Breast epithelium (tissue), 4 donors: ENCODE measurements around the gene CSHL1. TPM values are rescaled to one million over a fixed set of nuclear protein-coding genes. Genes with fewer than 3 reads are reported as not detected.

ENCODE experiments used
- DNase-seq, 2 donors: peaks; one replicate each; pipeline ENCODE4 v3.0.0-alpha.2; 2019; ENCODE audit warnings: low spot score in 2 of 2
- H3K27ac ChIP-seq, 2 donors: fragments of 200-600 bp; sonication (generic) in 1 of 2; one replicate each; pipeline ENCODE4 v1.5.1; 2016 to 2019; ENCODE audit warnings: mild to moderate bottlenecking in 1 of 2
- H3K27me3 ChIP-seq, 2 donors: fragments of 200-600 bp; sonication (generic) in 1 of 2; one replicate each; pipeline versions ENCODE4 v1.5.1 to v1.6.0; 2017 to 2019; ENCODE audit warnings: control low read depth in 1 of 2, mild to moderate bottlenecking in 1 of 2
- H3K36me3 ChIP-seq: fragments of 200-600 bp; one replicate; pipeline ENCODE4 v1.5.1; 2019
- H3K4me1 ChIP-seq, 2 donors: fragments of 200-600 bp; sonication (generic); one replicate each; pipeline ENCODE4 v1.5.1; 2016 to 2019; ENCODE audit warnings: control low read depth in 1 of 2
- H3K4me3 ChIP-seq, 3 donors: fragments of 200-600 bp; sonication (generic); 1 replicate in 2 of 3; 2 replicates in 1 of 3; pipeline ENCODE4 v1.5.1; 2016 to 2019; ENCODE audit warnings: mild to moderate bottlenecking in 3 of 3, moderate library complexity in 2 of 3
- H3K9me3 ChIP-seq, 2 donors: fragments of 200-600 bp; sonication (generic) in 1 of 2; one replicate each; pipeline ENCODE4 v1.5.1; 2016 to 2019; ENCODE audit warnings: control low read depth in 1 of 2
- CTCF ChIP-seq, 3 donors: fragments of 450-650 bp; IDR thresholded peaks; one replicate each; pipeline ENCODE4 v1.5.1; 2016 to 2017; ENCODE audit warnings: antibody characterized with exemption in 3 of 3, mild to moderate bottlenecking in 3 of 3, moderate library complexity in 3 of 3
- POLR2A ChIP-seq: fragments of 450-650 bp; IDR thresholded peaks from one replicate; pipeline ENCODE4 v1.6.1; 2016; ENCODE audit warnings: antibody characterized with exemption, mild to moderate bottlenecking, moderate library complexity
- POLR2AphosphoS5 ChIP-seq, 3 donors: sonication (generic); formaldehyde crosslinking; IDR thresholded peaks; one replicate each; pipeline ENCODE4 v1.6.1; 2017; ENCODE audit warnings: antibody characterized with exemption in 3 of 3
- intact Hi-C: fragments of 100-400 bp; cut with DNase I; formaldehyde crosslinking; loops from one replicate; pipeline ENCODE4 v1.15.1; 2023; ENCODE audit warnings: low total_unique reads
- total RNA-seq, 3 donors: library from RNA; depleted of rRNA; stranded (reverse); fragments of >200 nt; gene quantifications; one replicate each; pipeline ENCODE4 v1.1.0, GENCODE V29; 2016

Gene CSHL1
- total RNA-seq, 3 donors from 2014 or later = not detected

- Histone ChIP-seq H3K27me3 (no peaks in the 10 kb centered on the region), H3K4me1 (no peaks in the 10 kb centered on the region), H3K9me3 (no peaks in the 10 kb centered on the region), H3K4me3 (no peak overlapping the region), H3K36me3 (no peaks in the 10 kb centered on the region), H3K27ac (no peak overlapping the region)
- intact Hi-C loops = no loop called here
- DNase-seq = no peak
- TF ChIP-seq POLR2AphosphoS5 (IDR thresholded peaks at IDR 0.05) = no peak
- TF ChIP-seq POLR2A = no peak
- no peak for TF ChIP-seq CTCF (IDR thresholded peaks at IDR 0.05)
Measured at GRCh38 chr17:63940584-63940983, 29.5 kb upstream of the CSHL1 start.

GRCh38 chr17:63939884-63940283 lies 28.8 kb upstream of the CSHL1 start:
- H3K27ac ChIP-seq = peak overlapping the region in 1 of 2 donors; percentile 43
- TF ChIP-seq POLR2AphosphoS5 (IDR thresholded peaks at IDR 0.05) (no peak), POLR2A (no peak), CTCF (IDR thresholded peaks at IDR 0.05) (no peak)
- no peak overlapping the region for H3K4me3 ChIP-seq
- no peak for DNase-seq
- H3K9me3 ChIP-seq = no peaks in the 10 kb centered on the region
- intact Hi-C loops = no loop called here
- no peaks in the 10 kb centered on the region for H3K27me3 ChIP-seq
- H3K36me3 ChIP-seq = no peaks in the 10 kb centered on the region
- H3K4me1 ChIP-seq = no peaks in the 10 kb centered on the region

- Histone ChIP-seq H3K27ac (peak overlapping the region in 1 of 2 donors; percentile 43), H3K27me3 (no peaks in the 10 kb centered on the region), H3K36me3 (no peaks in the 10 kb centered on the region), H3K4me3 (no peak overlapping the region), H3K4me1 (no peaks in the 10 kb centered on the region), H3K9me3 (no peaks in the 10 kb centered on the region)
- no peak for TF ChIP-seq POLR2AphosphoS5 (IDR thresholded peaks at IDR 0.05)
- no peak for TF ChIP-seq POLR2A
- TF ChIP-seq CTCF (IDR thresholded peaks at IDR 0.05) = no peak
- no peak for DNase-seq
- intact Hi-C loops = no loop called here
Measured at GRCh38 chr17:63939401-63939800, 28.3 kb upstream of the CSHL1 start.

GRCh38 chr17:63937920-63938319 lies 26.9 kb upstream of the CSHL1 start:
- no peak for TF ChIP-seq POLR2A
- TF ChIP-seq CTCF (IDR thresholded peaks at IDR 0.05) = no peak
- TF ChIP-seq POLR2AphosphoS5 (IDR thresholded peaks at IDR 0.05) = no peak
- no peaks in the 10 kb centered on the region for H3K9me3 ChIP-seq
- intact Hi-C loops = no loop called here
- no peak overlapping the region for H3K4me3 ChIP-seq
- no peak overlapping the region for H3K27ac ChIP-seq
- H3K27me3 ChIP-seq = no peaks in the 10 kb centered on the region
- no peaks in the 10 kb centered on the region for H3K4me1 ChIP-seq
- no peak for DNase-seq
- H3K36me3 ChIP-seq = no peaks in the 10 kb centered on the region

- DNase-seq = no peak
- Histone ChIP-seq H3K36me3 (no peaks in the 10 kb centered on the region), H3K4me1 (no peaks in the 10 kb centered on the region), H3K9me3 (no peaks in the 10 kb centered on the region), H3K4me3 (no peak overlapping the region), H3K27me3 (no peaks in the 10 kb centered on the region), H3K27ac (no peak overlapping the region)
- no peak for TF ChIP-seq POLR2A
- TF ChIP-seq CTCF (IDR thresholded peaks at IDR 0.05) = no peak
- no peak for TF ChIP-seq POLR2AphosphoS5 (IDR thresholded peaks at IDR 0.05)
- intact Hi-C loops = no loop called here
Measured at GRCh38 chr17:63937319-63937718, 26.3 kb upstream of the CSHL1 start.
